Keratinocyte (primary cell): ENCODE results near the gene CIDEA.

ENCODE experiments used
- EZH2 ChIP-seq: IDR thresholded peaks from one replicate; pipeline ENCODE4 v1.6.1; 2012; ENCODE audit warnings: inconsistent platforms, mild to moderate bottlenecking, low read length, moderate library complexity
- TF ChIP-seq, protein P1 (sequence below), 3 experiments: IDR thresholded peaks in 1 of 3; conservative IDR thresholded peaks in 1 of 3; optimal IDR thresholded peaks in 1 of 3; 2 replicates in 2 of 3; 3 replicates in 1 of 3; pipeline versions ENCODE3 to v1.5.1; 2011; ENCODE audit warnings: low read length in 3 of 3, mild to moderate bottlenecking in 3 of 3, moderate library complexity in 2 of 3, control low read depth in 1 of 3, inconsistent platforms in 1 of 3; ENCODE audit not compliant: insufficient read depth in 2 of 3; ENCODE audit errors: extremely low read depth in 1 of 3

DNA sequence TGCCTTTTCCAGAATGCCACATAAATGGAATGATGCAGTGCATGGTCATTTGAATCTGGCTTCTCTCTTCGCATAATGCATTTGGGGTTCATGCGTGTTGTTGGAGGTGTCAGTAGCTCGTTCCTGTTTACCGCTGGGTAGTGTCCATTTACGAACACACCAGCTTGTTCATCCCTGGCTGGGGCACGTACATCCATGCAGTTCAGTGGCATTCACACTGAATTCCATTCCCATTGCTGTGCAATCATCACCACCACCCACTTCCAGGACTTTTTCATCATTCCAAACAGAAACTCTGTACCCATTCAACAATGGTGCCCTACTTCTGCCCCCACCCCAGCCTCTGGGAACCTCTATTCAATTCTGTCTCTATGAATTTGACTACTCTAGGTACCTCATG is 14.7 kb upstream of the CIDEA start:
- TF ChIP-seq, protein P1, sequence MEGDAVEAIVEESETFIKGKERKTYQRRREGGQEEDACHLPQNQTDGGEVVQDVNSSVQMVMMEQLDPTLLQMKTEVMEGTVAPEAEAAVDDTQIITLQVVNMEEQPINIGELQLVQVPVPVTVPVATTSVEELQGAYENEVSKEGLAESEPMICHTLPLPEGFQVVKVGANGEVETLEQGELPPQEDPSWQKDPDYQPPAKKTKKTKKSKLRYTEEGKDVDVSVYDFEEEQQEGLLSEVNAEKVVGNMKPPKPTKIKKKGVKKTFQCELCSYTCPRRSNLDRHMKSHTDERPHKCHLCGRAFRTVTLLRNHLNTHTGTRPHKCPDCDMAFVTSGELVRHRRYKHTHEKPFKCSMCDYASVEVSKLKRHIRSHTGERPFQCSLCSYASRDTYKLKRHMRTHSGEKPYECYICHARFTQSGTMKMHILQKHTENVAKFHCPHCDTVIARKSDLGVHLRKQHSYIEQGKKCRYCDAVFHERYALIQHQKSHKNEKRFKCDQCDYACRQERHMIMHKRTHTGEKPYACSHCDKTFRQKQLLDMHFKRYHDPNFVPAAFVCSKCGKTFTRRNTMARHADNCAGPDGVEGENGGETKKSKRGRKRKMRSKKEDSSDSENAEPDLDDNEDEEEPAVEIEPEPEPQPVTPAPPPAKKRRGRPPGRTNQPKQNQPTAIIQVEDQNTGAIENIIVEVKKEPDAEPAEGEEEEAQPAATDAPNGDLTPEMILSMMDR (optimal IDR thresholded peaks at IDR 0.05 in 1 of 3, IDR thresholded peaks at IDR 0.05 in 1 of 3, conservative IDR thresholded peaks at IDR 0.05 in 1 of 3; ENCODE audit: extremely low read depth in 1 of 3, insufficient read depth in 2 of 3, low read length in 3 of 3): no peak
- no peak for TF ChIP-seq EZH2
